IMR-90 (cell line): ENCODE results near the gene CCDC138. TPM values are rescaled to one million over a fixed set of nuclear protein-coding genes. Genes with fewer than 3 reads are reported as not detected.

ENCODE experiments used
- ATAC-seq: fragments of 200-7000 bp; cut with Tn5 transposase; 2 replicates; pipeline ENCODE4 v1.9.1; 2020; ENCODE audit warnings: low read depth, mild to moderate bottlenecking, moderate library complexity
- BruUV-seq: library from RNA; stranded (reverse); fragments of 400-500 nt; replicated peaks from 2 replicates; lab custom pipeline; 2021; lab: Mats Ljungman, UMichigan
- CTCF ChIA-PET: fragments of 300-600 bp; formaldehyde crosslinking; extraction: SDS; loops from one replicate; lab custom pipeline; 2021; ENCODE audit warnings: antibody characterized with exemption; lab: Yijun Ruan, JAX
- POLR2A ChIA-PET: fragments of 300-600 bp; sonication (Branson Sonifier 250); formaldehyde crosslinking; loops from one replicate; lab custom pipeline; 2022; ENCODE audit warnings: antibody characterized with exemption; ENCODE audit not compliant: unreplicated experiment; lab: Charles Lee
- DNase-seq: peaks from one replicate; pipeline ENCODE4 v3.0.0; 2013
- H2AFZ ChIP-seq: replicated peaks from 2 replicates; pipeline ENCODE3; 2013; ENCODE audit warnings: low read length, mild to moderate bottlenecking; ENCODE audit not compliant: poor library complexity
- H2AK5ac ChIP-seq: 2 replicates; pipeline ENCODE4 v1.6.1; 2013; ENCODE audit warnings: low read depth, low read length, inconsistent platforms
- H2AK9ac ChIP-seq: replicated peaks from 2 replicates; pipeline ENCODE3; 2013; ENCODE audit warnings: mild to moderate bottlenecking, low read depth, low read length, moderate library complexity; ENCODE audit not compliant: poor library complexity
- H2BK120ac ChIP-seq: 2 replicates; pipeline ENCODE4 v1.6.1; 2013; ENCODE audit warnings: low read depth, low read length, inconsistent platforms
- H2BK15ac ChIP-seq: 3 replicates; pipeline ENCODE4 v1.6.1; 2013; ENCODE audit warnings: low read depth, low read length, inconsistent platforms
- H2BK20ac ChIP-seq: 2 replicates; pipeline ENCODE4 v1.6.1; 2013; ENCODE audit warnings: low read depth, mild to moderate bottlenecking, inconsistent platforms, low read length, moderate library complexity
- H2BK5ac ChIP-seq: 2 replicates; pipeline ENCODE4 v1.6.1; 2013; ENCODE audit warnings: mild to moderate bottlenecking, low read depth, low read length, inconsistent platforms; ENCODE audit not compliant: poor library complexity, severe bottlenecking
- H3K14ac ChIP-seq: replicated peaks from 2 replicates; pipeline ENCODE4 v1.6.1; 2013; ENCODE audit warnings: low read depth, low read length, inconsistent platforms
- H3K18ac ChIP-seq: 2 replicates; pipeline ENCODE4 v1.6.1; 2013; ENCODE audit warnings: low read depth, low read length, control low read depth
- H3K23ac ChIP-seq: 2 replicates; pipeline ENCODE4 v1.6.1; 2013; ENCODE audit warnings: low read depth, low read length, inconsistent platforms
- H3K27ac ChIP-seq: 2 replicates; pipeline ENCODE4 v1.5.1; 2013; ENCODE audit warnings: mild to moderate bottlenecking, control low read depth, low read length; ENCODE audit not compliant: insufficient read depth
- H3K27me3 ChIP-seq: 2 replicates; pipeline ENCODE4 v1.6.1; 2013; ENCODE audit warnings: low read length; ENCODE audit not compliant: control insufficient read depth, insufficient read depth
- H3K36me3 ChIP-seq: 2 replicates; pipeline ENCODE4 v1.6.1; 2013; ENCODE audit warnings: low read length, mixed read lengths; ENCODE audit not compliant: control insufficient read depth, insufficient read depth
- H3K4ac ChIP-seq: 2 replicates; pipeline ENCODE4 v1.6.1; 2013; ENCODE audit warnings: low read depth, low read length, inconsistent platforms
- H3K4me1 ChIP-seq: 2 replicates; pipeline ENCODE4 v1.6.1; 2013; ENCODE audit warnings: low read length, mixed read lengths; ENCODE audit not compliant: control insufficient read depth, insufficient read depth
- H3K4me2 ChIP-seq: 2 replicates; pipeline ENCODE4 v1.6.1; 2013; ENCODE audit warnings: low read depth, mild to moderate bottlenecking, control low read depth, low read length, moderate library complexity
- H3K4me3 ChIP-seq: 2 replicates; pipeline ENCODE4 v1.5.1; 2013; ENCODE audit warnings: low read depth, mild to moderate bottlenecking, control low read depth, low read length, moderate library complexity; ENCODE audit not compliant: insufficient read depth
- H3K56ac ChIP-seq: 2 replicates; pipeline ENCODE4 v1.6.1; 2013; ENCODE audit warnings: low read length, inconsistent platforms; ENCODE audit not compliant: insufficient read depth; ENCODE audit errors: extremely low read depth
- H3K79me1 ChIP-seq, 2 experiments: 2 replicates each; pipeline ENCODE4 v1.6.1; 2013; ENCODE audit warnings: low read length in 2 of 2, inconsistent platforms in 1 of 2, low read depth in 1 of 2
- H3K9ac ChIP-seq: 2 replicates; pipeline ENCODE4 v1.6.1; 2013; ENCODE audit warnings: low read depth, low read length, control low read depth
- H3K9me1 ChIP-seq: 2 replicates; pipeline ENCODE4 v1.6.1; 2013; ENCODE audit warnings: low read length, inconsistent platforms; ENCODE audit not compliant: insufficient read depth
- H3K9me3 ChIP-seq: 2 replicates; pipeline ENCODE4 v1.6.1; 2013; ENCODE audit warnings: low read length; ENCODE audit not compliant: control insufficient read depth, insufficient read depth
- H4K20me1 ChIP-seq: 2 replicates; pipeline ENCODE4 v1.6.1; 2013; ENCODE audit warnings: low read length, inconsistent platforms; ENCODE audit not compliant: insufficient read depth
- H4K5ac ChIP-seq: 2 replicates; pipeline ENCODE4 v1.6.1; 2013; ENCODE audit warnings: mild to moderate bottlenecking, low read depth, low read length, control low read depth
- H4K8ac ChIP-seq, 2 experiments: 2 replicates each; pipeline ENCODE4 v1.6.1; 2013; ENCODE audit warnings: low read depth in 2 of 2, low read length in 2 of 2, control low read depth in 1 of 2, inconsistent platforms in 1 of 2
- H4K91ac ChIP-seq: 2 replicates; pipeline ENCODE4 v1.6.1; 2013; ENCODE audit warnings: low read depth, low read length, inconsistent platforms; ENCODE audit not compliant: insufficient read depth
- BHLHE40 ChIP-seq: fragments of 150-350 bp; IDR thresholded peaks from 2 replicates; pipeline ENCODE4 v1.6.1; 2016; ENCODE audit warnings: mild to moderate bottlenecking, low read depth, low read length
- CHD1 ChIP-seq: IDR thresholded peaks from 2 replicates; pipeline ENCODE4 v1.6.1; 2012; ENCODE audit warnings: low read depth, low read length, improper control_type of control experiment
- MAFK ChIP-seq: IDR thresholded peaks from 2 replicates; pipeline ENCODE4 v1.6.1; 2012; ENCODE audit warnings: low read depth, low read length, improper control_type of control experiment
- MAZ ChIP-seq: IDR thresholded peaks from 2 replicates; pipeline ENCODE4 v1.6.1; 2012; ENCODE audit warnings: low read depth, mild to moderate bottlenecking, low read length, improper control_type of control experiment, moderate library complexity, borderline replicate concordance
- MXI1 ChIP-seq: IDR thresholded peaks from 2 replicates; pipeline ENCODE4 v1.6.1; 2012; ENCODE audit warnings: low read depth, mild to moderate bottlenecking, low read length, moderate library complexity, borderline replicate concordance
- NFE2L2 ChIP-seq: fragments of 150-350 bp; IDR thresholded peaks from 2 replicates; pipeline ENCODE4 v1.6.1; 2016; ENCODE audit warnings: low read depth, mild to moderate bottlenecking, low read length
- POLR2A ChIP-seq: IDR thresholded peaks from 2 replicates; pipeline ENCODE4 v1.6.1; 2012; ENCODE audit warnings: mild to moderate bottlenecking, low read depth, low read length
- RFX5 ChIP-seq: IDR thresholded peaks from 2 replicates; pipeline ENCODE4 v1.8.0; 2012; ENCODE audit warnings: low read depth, mild to moderate bottlenecking, low read length, moderate library complexity
- SMC3 ChIP-seq: fragments of 150-350 bp; IDR thresholded peaks from 2 replicates; pipeline ENCODE4 v1.6.1; 2016; ENCODE audit warnings: low read depth, mild to moderate bottlenecking, antibody characterized with exemption, low read length, moderate library complexity
- WGBS, 2 experiments: methylation state at CpG; one replicate each; pipeline versions ENCODE4 v1.1.5 to v1.1.7; 2013; ENCODE audit warnings: missing lambda C conversion rate in 2 of 2; ENCODE audit not compliant: insufficient read length in 1 of 2; ENCODE audit errors: extremely low coverage in 2 of 2; 5-methylcytosine and 5-hydroxymethylcytosine counted together
- dilution Hi-C: fragments of 300-500 bp; cut with HindIII; formaldehyde crosslinking; loops from one replicate; pipeline ENCODE4 v1.14.3; 2018; ENCODE audit warnings: low sequenced_read_pairs; ENCODE audit not compliant: unreplicated experiment
- in situ Hi-C: fragments of 300-500 bp; cut with MboI; formaldehyde crosslinking; loops from 3 replicates; pipeline ENCODE4 v1.14.3; 2019; ENCODE audit warnings: low sequenced_read_pairs, inconsistent platforms, mixed read lengths
- intact Hi-C: fragments of 100-400 bp; cut with micrococcal nuclease; formaldehyde crosslinking; loops from 2 replicates; pipeline ENCODE4 v1.10.0; 2022
- polyA plus RNA-seq, 3 experiments: library from polyadenylated mRNA; depleted of rRNA; stranded (reverse); fragments of >200 nt; gene quantifications; 2 replicates each; pipeline ENCODE4 v1.2.3, GENCODE V29; 2012; ENCODE audit warnings: low replicate concordance in 1 of 3
- total RNA-seq: library from RNA; depleted of rRNA; stranded (reverse); fragments of >200 nt; gene quantifications from 2 replicates; pipeline ENCODE4 v1.2.3, GENCODE V29; 2012
- TF ChIP-seq, protein P1 (sequence below): fragments of 150-350 bp; IDR thresholded peaks from 2 replicates; pipeline ENCODE4 v1.6.1; 2017; ENCODE audit warnings: mild to moderate bottlenecking, antibody characterized with exemption, low read length, low read depth
- TF ChIP-seq, protein P2 (sequence below): conservative IDR thresholded peaks from 2 replicates; pipeline ENCODE4 v1.5.1; 2012; ENCODE audit warnings: mild to moderate bottlenecking, low read depth, low read length, improper control_type of control experiment
- TF ChIP-seq, protein P3 (sequence below): fragments of 150-350 bp; IDR thresholded peaks from 2 replicates; pipeline ENCODE4 v1.6.1; 2016; ENCODE audit warnings: low read depth, mild to moderate bottlenecking, low read length, moderate library complexity, borderline replicate concordance

CCDC138 gene
- total and polyA plus RNA-seq, 2 of the 4 experiments (the other 2 are of a cell fraction): 1.5 to 2.9 TPM

DNA sequence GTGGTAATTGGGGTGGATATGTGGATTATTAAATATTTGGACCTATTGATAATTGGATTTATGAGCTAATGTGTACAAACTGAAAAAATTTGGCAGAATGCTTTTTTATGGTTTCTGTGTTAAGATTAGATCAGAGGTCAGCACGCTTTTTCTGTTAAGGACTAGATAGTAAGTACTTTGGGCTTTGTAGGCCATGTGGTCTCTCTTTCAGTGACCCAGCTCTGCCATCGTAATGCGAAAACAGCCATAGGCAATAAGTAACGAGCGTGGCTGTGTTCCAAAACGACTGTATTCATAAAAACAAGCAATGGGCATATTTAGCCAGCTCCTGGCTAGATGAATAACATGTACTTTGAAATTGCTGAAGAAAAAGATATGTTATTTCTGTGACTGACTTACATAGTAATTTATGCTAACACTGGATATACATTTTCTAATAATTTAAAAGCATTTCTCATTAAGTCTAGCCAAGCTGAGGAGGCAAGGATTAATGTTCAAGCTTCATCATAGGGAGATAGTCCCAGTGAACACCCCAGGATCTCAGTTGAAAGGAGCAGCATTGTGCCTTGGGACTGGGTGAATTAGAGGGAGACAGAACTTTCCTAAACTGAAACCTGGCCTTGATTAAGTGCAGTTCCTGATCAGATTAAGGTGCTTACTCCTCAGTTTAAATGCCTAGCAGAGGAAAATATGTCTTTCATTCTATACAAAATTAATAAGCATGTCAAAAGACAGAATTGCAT is 20.0 kb downstream of the CCDC138 start:
- dilution Hi-C loops: no loop called here
- ChIA-PET POLR2A (no interaction called here), CTCF (no interaction called here)
- DNase-seq (no peak), ATAC-seq (no peak)
- Histone ChIP-seq H3K4ac (no peak overlapping the region), H2BK20ac (no peak overlapping the region), H2AK9ac (no peak overlapping the region), H3K4me1 (no peaks in the 10 kb centered on the region), H2AK5ac (no peak overlapping the region), H3K18ac (no peak overlapping the region), H2BK120ac (no peak overlapping the region), H3K79me1 (peaks cover 0 to 9% of the 10 kb centered on the region in 2 experiments; a peak in 2 of 4 replicates), H3K4me2 (no peak overlapping the region), H3K9me1 (no peaks in the 10 kb centered on the region), H2BK15ac (no peak overlapping the region), H3K36me3 (peaks cover 4% of the 10 kb centered on the region; the same call in 1 of the 2 replicates), H3K27ac (no peak overlapping the region), H3K27me3 (no peaks in the 10 kb centered on the region), H3K14ac (no peak overlapping the region), H3K23ac (no peak overlapping the region), H3K9ac (no peak overlapping the region), H3K9me3 (peaks cover 3% of the 10 kb centered on the region; the same call in 1 of the 2 replicates), H4K5ac (no peak overlapping the region), H4K91ac (no peak overlapping the region), H2AFZ (no peak overlapping the region), H3K56ac (no peak overlapping the region), H2BK5ac (no peak overlapping the region), H4K8ac (no peak overlapping the region), H3K4me3 (no peak overlapping the region), H4K20me1 (no peaks in the 10 kb centered on the region)
- WGBS, 2 experiments: 90% methylated on average over 2 of the region's 6 CpGs; no CpG with 5 or more reads in 1 of the 2 experiments
- BruUV-seq: no TSS peak
- in situ Hi-C loops: no loop called here
- intact Hi-C loops: no loop called here
- no peak for TF ChIP-seq MAZ
- TF ChIP-seq, protein P1, sequence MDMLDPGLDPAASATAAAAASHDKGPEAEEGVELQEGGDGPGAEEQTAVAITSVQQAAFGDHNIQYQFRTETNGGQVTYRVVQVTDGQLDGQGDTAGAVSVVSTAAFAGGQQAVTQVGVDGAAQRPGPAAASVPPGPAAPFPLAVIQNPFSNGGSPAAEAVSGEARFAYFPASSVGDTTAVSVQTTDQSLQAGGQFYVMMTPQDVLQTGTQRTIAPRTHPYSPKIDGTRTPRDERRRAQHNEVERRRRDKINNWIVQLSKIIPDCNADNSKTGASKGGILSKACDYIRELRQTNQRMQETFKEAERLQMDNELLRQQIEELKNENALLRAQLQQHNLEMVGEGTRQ: no peak
- TF ChIP-seq RFX5: no peak
- no peak for TF ChIP-seq CHD1
- TF ChIP-seq MAFK: no peak
- TF ChIP-seq, protein P2, sequence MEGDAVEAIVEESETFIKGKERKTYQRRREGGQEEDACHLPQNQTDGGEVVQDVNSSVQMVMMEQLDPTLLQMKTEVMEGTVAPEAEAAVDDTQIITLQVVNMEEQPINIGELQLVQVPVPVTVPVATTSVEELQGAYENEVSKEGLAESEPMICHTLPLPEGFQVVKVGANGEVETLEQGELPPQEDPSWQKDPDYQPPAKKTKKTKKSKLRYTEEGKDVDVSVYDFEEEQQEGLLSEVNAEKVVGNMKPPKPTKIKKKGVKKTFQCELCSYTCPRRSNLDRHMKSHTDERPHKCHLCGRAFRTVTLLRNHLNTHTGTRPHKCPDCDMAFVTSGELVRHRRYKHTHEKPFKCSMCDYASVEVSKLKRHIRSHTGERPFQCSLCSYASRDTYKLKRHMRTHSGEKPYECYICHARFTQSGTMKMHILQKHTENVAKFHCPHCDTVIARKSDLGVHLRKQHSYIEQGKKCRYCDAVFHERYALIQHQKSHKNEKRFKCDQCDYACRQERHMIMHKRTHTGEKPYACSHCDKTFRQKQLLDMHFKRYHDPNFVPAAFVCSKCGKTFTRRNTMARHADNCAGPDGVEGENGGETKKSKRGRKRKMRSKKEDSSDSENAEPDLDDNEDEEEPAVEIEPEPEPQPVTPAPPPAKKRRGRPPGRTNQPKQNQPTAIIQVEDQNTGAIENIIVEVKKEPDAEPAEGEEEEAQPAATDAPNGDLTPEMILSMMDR: no peak
- TF ChIP-seq NFE2L2: no peak
- TF ChIP-seq MXI1: no peak
- no peak for TF ChIP-seq SMC3
- TF ChIP-seq POLR2A: no peak
- TF ChIP-seq, protein P3, sequence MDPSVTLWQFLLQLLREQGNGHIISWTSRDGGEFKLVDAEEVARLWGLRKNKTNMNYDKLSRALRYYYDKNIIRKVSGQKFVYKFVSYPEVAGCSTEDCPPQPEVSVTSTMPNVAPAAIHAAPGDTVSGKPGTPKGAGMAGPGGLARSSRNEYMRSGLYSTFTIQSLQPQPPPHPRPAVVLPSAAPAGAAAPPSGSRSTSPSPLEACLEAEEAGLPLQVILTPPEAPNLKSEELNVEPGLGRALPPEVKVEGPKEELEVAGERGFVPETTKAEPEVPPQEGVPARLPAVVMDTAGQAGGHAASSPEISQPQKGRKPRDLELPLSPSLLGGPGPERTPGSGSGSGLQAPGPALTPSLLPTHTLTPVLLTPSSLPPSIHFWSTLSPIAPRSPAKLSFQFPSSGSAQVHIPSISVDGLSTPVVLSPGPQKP: no peak
- no peak for TF ChIP-seq BHLHE40
